ENCODE results near the gene CTAG2.
"Not testable (repeated sequence)": the region's sequence is repeated elsewhere in the genome, so short reads cannot be mapped to it uniquely, and the experiment has no call there.

The CTAG2 gene
- total RNA-seq, result 0 reads per million in 2 experiments

DNA sequence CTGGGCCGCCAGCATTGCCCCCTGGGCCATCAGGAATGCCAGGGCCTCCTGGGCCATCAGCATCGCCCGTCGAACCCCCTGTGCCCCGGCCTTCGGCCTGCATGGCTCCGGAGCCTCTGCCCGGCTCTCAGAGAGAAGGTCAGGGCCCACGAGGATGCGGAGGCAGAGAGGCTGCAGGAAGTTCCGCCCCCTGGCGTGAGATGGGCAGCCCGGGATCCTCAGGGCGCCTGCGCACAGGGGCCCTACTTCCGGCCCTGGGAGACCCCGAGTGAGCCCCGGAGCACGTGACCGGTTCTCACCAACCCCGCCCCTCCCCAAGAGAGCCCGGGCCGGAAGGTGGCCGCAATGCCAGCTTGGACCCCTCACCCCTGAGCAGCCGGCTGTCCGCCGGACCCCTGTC, at the start of gene CTAG2:
Gene CTAG2 (minus strand): TSS at position 167 of the 400 bp plus-strand sequence. CDS start 64 bp downstream, at position 103.
- DNase-seq (ENCODE audit: low read depth), result not testable (repeated sequence)

DNA sequence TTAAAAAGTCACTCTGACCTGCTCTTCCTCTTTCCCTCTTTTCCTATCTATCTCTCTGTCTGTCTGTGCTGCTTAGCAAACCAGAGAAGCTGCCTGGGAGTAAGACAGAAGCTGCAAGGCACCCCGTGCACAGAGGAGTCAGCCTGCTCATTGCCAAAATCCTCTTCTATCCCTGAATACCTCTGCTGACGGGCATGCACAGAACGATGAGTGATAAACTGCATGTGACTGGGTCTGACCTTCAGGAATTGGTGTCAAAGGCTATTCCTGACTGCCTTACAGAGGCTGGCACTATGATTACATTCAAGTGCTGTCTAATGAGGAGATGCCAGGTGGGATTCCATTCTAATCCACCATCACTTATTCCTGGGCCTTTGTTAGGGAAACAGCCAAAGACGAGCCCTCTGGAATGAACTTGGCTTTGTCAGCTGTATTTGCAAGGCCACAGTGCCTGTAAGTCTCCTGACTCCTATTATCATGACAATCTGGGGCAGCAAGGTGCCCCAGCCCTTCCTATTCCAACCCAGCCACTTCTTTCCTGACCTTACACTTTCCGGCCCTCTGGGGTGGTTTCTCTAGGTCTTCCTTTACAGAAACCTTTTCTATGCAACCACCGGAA, 45.4 kb upstream of the CTAG2 start:
- DNase-seq (ENCODE audit: low read depth), result no peak

DNA sequence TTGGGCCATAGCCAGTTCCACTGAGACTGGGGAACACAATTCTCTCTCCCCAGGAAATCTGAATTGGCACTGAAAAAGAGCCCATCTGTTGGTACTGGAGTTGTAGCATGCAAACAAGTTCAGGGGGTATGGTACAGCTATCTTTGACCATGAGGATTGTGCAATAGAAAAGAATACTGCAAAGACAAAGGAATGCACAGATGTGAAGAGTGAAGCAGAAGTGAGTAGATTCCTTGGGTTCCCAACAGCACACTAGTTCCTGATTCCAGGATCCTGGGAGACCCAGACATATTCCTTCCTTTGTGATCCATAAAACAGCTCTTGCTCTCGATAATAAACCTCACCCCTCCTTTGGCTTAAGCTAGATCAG, 43.3 kb upstream of the CTAG2 start:
- no peak for DNase-seq (ENCODE audit: low read depth)

DNA sequence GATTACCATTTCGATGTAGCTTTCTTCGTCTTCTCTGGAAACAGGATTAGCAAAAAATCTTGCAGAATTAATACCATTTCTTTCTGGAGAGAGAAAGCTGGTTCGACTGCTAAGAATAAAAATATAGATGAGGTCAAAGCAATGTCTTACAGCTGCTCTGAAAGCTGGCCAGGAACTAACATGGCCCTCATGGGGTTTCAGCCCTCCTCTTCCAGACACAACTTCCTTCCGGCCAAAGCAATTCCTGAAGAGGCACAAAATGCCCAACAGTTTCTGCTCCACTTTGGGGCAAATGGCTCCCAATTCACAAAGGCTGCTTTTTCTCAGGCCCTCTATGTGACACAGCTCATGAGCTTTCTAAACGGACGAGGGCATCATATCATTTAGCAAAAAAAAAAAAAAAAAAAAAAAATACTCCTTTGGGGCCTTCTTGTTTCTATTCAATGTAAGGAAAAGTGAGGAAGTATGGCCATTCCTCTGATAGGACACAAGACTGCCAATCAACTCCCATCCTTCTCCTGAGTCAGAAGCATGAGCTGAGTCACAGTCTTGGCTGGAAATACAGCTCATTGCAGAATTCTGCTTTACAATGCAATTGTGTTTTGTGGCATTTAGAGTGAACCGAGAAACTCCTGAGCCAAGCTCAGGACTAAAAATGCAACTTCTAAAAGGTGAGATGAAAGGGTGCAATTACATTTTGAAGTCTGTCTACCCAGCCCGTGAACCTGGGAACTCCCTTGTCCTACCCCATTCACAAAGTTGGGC, 42.7 kb upstream of the CTAG2 start:
- no peak for DNase-seq (ENCODE audit: low read depth)

DNA sequence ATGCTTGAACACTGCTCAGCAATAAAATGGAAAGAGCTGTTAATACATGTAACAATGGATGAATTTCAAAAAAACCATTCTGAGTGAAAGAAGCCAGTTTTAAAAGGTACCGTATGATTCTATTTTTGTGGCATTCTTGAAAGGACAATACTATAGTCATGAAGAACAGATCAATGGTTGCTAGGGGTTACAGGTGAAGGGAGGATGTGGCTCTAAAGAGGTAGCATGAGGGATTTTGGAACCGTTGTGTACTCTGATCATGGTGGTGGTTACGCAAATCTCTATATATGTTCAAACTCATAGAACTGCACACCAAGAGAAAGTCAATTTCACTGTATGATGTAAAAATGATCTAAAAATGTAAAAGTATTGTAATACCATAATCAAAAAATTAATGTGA, 40.0 kb upstream of the CTAG2 start:
- no peak for DNase-seq (ENCODE audit: low read depth)

DNA sequence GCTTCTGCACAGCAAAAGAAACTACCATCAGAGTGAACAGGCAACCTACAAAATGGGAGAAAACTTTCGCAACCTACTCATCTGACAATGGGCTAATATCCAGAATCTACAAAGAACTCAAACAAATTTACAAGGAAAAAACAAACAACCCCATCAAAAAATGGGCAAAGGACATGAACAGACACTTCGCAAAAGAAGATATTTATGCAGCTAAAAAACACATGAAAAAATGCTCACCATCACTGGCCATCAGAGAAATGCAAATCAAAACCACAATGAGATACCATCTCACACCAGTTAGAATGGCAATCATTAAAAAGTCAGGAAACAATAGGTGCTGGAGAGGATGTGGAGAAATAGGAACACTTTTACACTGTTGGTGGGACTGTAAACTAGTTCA, 37.1 kb upstream of the CTAG2 start:
- not testable (repeated sequence) for DNase-seq (ENCODE audit: low read depth)

DNA sequence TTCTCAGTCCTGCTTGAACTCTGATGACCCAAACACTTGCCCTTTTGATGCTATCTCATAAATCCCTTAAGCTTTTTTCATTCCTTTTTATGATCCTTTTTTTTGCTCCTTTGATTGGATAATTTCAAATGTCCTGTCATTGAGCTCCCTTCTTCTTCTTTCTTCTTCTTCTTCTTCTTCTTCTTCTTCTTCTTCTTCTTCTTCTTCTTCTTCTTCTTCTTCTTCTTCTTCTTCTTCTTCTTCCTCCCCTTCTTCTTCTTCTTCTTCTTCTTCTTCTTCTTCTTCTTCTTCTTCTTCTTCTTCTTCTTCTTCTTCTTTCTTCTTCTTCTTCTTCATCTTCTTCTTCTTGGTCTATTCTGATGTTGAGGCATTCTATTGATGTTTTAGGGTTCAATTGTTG, 18.7 kb upstream of the CTAG2 start:
- DNase-seq (ENCODE audit: low read depth), result not testable (repeated sequence)

DNA sequence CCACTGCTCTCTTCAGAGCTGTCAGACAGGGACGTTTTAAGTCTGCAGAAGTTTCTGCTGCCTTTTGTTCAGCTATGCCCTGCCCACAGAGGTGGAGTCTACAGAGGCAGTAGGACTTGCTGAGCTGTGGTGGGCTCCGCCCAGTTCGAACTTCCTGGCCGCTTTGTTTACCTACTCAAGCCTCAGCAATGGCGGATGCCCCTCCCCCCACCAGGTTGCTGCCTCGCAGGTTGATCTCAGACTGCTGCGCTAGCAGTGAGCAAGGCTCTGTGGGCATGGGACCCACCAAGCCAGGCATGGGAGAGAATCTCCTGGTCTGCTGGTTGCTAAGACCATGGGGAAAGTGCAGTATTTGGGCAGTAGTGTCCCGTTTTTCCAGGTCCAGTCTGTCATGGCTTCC, 17.5 kb upstream of the CTAG2 start:
- not testable (repeated sequence) for DNase-seq (ENCODE audit: low read depth)

DNA sequence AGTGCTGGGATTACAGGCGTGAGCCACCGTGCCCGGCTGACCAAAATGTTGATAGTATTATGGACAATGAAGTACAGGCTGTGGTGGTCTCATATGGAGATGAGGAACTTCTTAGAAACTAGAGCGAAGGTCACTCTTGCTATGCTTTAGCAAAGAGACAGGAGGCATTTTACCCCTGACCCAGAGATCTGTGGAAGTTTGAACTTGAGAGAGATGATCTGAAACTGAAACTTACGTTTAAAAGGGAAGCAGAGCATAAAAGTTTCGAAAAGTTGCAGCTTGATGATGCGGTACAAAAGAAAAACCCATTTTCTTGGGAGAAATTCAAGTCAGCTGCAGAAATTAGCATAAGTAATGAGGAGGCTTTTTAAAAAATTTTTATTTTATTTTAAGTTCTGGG, 8.5 kb upstream of the CTAG2 start:
- no peak for DNase-seq (ENCODE audit: low read depth)

DNA sequence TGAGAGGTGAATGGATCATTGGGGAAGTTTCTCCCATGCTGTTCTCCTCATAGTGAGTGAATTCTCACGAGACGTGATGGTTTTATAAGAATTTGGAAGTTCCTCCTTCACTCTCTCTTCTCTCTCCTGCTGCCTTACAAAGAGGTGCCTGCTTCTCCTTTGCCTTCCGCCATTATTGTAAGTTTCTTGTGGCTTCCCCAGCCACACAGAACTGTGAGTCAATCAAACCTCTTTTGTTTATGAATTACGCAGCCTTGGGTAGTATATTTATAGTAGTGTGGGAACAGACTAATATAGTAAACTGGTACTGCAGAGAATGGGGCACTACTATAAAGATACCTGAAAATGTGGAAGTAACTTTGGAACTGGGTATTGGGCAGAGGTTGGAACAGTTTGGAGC, 7.8 kb upstream of the CTAG2 start:
- no peak for DNase-seq (ENCODE audit: low read depth)

DNA sequence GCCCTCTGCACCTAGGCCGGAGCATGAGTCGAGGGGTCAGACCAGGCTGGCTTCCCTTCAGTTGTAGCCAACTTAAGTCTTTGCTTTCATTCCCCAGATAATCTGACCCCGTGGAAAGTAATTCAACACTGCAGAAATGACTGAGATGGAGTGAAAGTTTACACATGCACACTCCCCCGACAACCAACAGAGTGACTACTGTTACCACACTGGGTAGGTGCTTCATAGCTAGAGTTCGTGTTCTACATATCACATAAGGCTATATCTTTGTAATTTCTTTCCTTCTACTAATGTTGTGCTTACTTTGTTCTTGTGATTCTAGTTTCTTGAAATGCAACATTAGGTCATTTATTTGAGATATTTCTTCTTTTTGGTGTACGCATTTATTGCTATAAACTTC, 7.2 kb upstream of the CTAG2 start:
- no peak for DNase-seq (ENCODE audit: low read depth)

DNA sequence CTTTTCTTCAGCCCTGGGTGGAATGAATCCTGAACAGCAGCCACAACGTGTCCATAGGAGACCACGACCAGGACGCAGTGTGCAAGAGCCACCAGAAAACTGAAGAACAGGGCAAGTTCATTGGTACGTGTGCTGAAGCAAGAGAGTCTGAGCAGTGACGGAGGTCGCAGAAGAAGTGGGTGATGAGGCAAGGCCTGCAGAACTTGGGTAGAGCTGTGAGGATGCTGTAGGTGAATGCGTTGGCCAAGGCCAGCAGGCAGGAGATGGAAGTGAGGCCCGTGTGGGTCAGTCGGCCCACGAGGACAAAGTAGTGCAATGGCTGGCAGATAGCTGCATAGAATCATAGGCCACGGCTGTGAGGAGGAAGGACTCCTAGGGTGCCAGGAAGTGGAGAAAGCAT, 5.6 kb upstream of the CTAG2 start:
- no peak for DNase-seq (ENCODE audit: low read depth)

DNA sequence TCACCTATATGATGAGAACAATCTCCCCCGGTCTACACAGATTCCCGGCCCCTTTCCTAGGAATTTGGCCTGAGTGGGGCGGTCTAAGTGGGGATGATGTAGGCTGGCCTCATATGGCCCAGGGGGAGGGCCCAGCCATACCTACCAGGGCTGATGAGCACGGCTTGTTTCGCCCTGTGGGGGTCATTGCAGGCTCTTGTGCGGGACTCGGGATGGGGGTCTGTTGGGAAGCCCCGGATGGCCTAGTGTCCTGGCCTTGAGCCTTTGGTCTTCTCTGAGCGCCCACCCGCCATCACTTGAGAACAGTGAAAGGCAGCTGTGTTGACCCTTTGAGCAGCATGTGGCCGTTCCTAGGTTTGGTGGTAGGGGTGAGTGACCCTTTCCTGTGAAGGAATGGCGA, 4.8 kb upstream of the CTAG2 start:
- no peak for DNase-seq (ENCODE audit: low read depth)

DNA sequence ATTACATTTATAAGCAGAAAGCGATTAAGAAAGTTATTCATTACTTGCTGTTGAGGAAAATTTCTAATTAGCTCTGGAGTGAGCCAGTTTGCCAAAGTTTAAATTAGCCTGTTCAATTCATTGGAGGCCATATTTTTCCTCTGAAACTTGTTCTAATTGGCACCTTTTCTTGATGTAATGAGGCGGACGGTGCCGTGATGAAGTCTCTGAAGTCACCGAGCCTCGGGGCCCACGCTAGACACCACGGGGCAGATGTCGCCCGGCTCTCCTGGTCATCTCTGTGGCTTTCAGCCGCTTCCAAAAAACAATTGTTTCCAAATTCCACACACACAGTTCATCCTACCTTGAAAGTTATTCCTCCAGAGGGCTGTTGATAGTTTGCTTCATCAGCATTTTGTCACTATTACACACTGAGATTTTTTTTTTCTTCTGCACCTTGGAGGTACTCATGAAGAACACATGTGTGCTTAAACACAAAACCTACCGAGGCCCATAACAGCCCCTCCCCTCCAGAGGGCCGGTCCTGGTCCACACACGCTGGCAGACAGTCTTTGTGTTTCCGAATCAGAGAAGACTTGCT, 3.9 kb upstream of the CTAG2 start:
- DNase-seq (ENCODE audit: low read depth), result no peak

DNA sequence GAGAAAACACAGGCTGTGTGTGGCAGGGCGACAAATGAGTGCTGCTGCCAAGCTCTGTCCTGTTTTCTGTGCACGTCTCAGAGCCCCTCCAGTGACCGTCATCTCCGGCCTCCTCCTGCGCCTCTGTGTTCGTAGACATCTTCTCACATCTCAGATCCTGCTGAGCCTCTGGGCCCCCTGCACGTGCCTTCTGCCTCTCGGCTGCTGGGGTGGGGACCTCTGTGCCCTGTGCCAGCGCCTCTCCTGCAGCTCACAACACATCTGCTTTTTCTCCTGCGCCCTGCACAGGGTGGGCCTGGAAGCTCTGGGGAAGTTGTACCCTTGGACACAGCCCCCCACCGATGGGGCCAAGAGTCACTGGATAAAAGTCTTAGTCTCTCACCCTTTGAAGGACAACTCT, 2.4 kb upstream of the CTAG2 start:
- DNase-seq (ENCODE audit: low read depth), result no peak

DNA sequence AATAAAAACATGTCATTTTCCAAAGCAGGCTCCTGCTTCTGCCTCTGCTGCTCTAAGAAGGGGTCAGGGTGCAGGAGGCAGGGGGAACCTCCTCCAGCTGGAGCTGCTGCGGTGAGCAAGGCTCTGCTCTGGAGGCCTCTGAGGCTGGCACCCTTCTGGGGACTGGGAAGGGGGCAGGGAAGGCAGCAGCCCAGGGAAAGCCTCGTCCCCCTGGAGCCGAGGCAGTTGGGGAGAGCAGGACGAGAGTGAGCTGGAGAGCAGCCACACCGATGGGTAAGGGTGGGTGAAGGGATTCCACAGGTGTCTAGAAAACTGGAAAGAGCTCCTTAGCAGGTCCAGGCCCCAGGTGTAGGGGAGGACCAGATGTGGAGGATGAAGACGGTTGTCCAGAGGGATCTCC, 2.0 kb upstream of the CTAG2 start:
- DNase-seq (ENCODE audit: low read depth), result no peak

DNA sequence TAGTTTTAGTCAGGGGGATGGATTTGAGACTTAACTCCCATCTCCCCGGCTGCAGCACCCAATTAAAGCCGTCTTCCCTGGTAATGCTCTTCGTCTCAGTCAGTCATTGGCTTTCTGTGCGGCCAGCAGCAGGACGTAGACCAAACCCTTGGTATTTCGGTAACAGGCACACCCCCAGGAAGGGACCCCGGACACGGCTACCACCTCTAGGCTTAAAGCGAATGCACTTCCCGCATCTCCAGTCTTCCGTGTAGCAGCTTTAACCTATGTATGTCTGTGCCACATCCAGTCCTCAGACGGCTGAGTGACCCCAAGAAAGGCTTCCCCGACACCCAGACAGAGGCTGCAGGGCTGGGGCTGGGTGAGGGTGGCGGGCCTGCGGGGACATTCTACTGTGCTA, 1.5 kb upstream of the CTAG2 start:
- no peak for DNase-seq (ENCODE audit: low read depth)

DNA sequence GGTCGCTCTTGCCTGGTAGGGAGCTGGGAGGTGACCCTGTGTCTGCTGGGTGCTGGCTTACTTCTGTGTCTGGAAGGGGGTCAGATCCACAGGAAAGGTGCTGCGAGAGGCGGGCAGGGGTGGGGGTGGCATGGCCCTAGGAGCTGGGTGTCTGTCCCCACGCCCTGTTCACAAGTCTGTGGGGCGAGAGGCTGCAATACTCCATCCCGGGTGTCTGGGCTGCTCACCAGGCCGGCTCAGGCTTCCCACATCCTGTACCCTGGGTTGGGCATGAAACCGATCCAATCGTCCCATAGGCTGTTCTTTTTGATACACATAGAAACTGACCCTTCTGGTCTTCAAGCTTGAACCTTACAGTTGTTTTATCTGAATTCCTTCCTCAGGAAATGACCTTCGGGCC, 993 bp upstream of the CTAG2 start:
- DNase-seq (ENCODE audit: low read depth), result no peak

DNA sequence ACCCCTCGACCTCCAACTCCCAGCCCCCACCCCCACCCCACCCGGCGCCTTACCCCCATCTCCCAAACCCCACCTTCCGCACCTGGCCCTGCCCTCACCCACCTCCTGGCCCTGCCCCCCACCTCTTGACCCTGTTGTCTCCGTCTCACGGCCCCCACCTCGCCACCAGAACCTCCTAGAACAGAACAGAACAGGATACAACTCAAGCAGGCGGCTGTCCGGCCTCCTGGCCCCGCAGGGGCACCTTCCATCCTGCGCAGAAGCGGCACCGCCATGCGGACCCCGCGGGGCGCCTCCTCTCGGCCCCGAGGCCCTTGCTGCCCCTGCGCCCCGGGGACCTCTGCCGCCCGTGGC, 354 bp downstream of the CTAG2 start:
- DNase-seq (ENCODE audit: low read depth), result no peak

DNA sequence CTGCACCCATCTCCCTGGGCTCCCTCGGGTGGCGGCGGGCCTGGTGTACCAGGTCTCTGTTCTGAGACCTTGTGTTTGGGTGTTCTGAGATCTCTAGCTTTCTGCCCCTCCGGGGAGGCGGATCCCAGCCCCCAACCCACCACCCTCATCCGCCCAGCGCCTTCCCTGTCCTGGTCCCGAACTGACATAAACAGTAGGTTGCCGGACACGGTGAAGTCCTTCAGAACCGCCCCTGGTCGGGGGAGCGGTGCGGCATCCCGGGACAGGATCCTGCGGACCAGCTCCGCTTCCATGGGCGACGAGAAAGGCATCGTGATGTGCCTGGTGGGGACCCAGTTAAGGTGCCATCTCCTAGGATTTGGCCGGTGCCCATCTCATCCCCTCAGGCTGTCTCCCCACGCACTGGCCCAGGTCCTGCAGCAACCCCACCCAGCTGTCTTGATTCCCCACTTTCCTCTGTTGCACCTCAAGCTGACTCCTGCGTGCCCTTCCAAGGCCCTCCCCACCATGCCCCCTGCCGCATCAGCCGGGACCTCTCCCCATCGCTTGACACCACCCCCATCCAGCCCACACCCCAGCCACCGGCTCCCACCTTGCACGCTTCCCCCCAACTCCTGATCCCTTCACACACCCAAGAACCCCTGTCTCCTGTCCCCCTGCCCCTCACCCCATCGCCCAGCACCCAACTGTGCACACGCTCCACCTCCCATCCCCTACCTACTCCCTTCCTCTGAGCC, 900 bp downstream of the CTAG2 start:
- DNase-seq (ENCODE audit: low read depth), result no peak

DNA sequence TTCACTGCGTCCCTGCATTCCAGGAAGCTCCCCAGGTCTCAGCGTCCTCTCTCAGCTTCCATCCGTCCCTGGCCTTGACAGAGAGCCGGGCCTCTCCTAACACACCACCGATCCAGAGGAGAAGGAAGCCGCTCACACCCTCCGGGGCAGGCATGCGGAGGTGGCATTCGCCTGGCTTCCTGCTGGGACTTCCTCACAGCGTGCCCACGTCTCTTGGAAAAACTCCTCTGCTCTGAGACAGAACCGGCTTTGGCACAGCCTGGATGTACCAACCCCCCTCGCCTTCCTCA, 3.2 kb downstream of the CTAG2 start:
- DNase-seq (ENCODE audit: low read depth), result no peak

DNA sequence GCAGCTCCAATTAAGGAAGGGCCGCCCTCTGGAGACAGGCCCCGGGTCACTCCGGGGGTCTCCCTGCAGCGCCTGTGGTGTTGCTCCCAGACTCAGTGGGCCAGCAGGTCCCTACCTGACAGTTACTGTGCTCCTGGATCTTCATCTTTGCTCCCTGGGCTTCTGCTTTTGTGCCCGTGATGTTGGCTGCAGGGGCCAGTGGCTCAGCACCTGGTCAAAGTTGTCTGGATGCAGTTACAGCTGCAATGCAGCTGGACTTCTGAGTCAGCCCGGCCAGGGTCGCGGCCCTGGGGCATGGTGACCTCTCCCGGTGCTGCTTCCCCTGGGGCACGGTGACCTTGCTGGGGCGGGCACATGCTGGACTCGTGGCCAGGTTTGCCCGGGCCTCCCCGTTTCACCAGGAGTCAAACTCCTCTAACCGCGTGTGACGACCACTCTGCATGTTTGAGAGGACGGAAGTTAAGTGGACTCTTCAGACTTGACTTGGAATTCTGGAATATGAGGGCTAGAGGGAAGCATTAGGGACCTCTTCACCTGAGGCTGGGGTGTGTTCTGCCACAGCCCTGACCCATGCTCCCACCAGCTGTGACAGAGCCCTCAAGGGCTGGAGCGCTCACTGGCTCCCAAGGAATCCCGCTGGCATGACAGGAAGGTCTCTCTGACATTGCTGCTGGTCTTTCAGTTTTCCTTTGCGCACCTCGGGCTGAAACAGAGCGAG, 3.7 kb downstream of the CTAG2 start:
- no peak for DNase-seq (ENCODE audit: low read depth)

DNA sequence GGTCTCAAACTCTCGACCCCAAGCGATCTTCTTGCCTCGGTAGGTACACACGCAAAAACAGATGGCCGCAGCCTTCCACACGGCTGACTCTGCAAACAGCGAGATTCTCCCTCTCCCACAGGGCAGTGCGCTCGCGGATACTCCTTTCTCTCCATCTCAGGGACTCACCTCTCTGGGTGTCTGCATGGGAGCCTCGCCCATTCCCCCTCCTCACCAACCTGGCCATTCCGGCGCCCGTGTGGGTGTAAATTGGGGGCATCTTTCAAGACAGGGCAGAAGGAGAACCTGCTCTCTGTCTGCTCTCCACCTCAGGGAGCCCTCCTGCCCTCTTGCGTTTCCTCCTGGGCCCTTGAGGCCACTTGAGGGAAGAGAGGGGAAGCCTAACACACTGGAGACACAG, 4.4 kb downstream of the CTAG2 start:
- DNase-seq (ENCODE audit: low read depth), result no peak
